ENCODE results near the gene CCDC159.

CCDC159 gene

GRCh38 chr19:11384778-11385129 is 38.4 kb downstream of the CCDC159 start:
- H3K9ac ChIP-seq (ENCODE audit: low read depth, low read length, poor library complexity, severe bottlenecking), result peak overlapping the region; percentile 91
- H4K20me1 ChIP-seq (ENCODE audit: insufficient read depth, low read length, poor library complexity, severe bottlenecking), result peaks cover 5% of the 10 kb centered on the region
- peak overlapping the region; percentile 90 for H3K4me3 ChIP-seq (ENCODE audit: low read length, poor library complexity, severe bottlenecking)
- H3K4me2 ChIP-seq (ENCODE audit: low read depth, low read length, poor library complexity, severe bottlenecking), result peak overlapping the region; percentile 93
- H3K4me1 ChIP-seq (ENCODE audit: insufficient read depth, low read length, poor library complexity, severe bottlenecking), result peaks cover 17% of the 10 kb centered on the region
- TF ChIP-seq CTCF (conservative IDR thresholded peaks at IDR 0.05; ENCODE audit: low read length) (no peak), EZH2phosphoT487 (IDR thresholded peaks at IDR 0.05; ENCODE audit: borderline replicate concordance) (no peak)
- H3K9me2 ChIP-seq (replicated peaks; ENCODE audit: low read depth, low read length), result no peaks in the 10 kb centered on the region
- H3F3A ChIP-seq (ENCODE audit: low read depth), result no peaks in the 10 kb centered on the region
- H3K27me3 ChIP-seq (ENCODE audit: insufficient read depth, low read length, poor library complexity, severe bottlenecking), result no peaks in the 10 kb centered on the region
- H3K79me2 ChIP-seq (ENCODE audit: insufficient read depth, low read length), result no peaks in the 10 kb centered on the region
- peak overlapping the region; percentile 95; the same call in 1 of the 2 replicates for H2AFZ ChIP-seq (ENCODE audit: low read length)
- H3K9me3 ChIP-seq (ENCODE audit: insufficient read depth, low read depth, low read length), result no peaks in the 10 kb centered on the region
- H3K36me3 ChIP-seq (ENCODE audit: insufficient read depth, low read length), result no peaks in the 10 kb centered on the region

GRCh38 chr19:11387162-11388034 is 41.1 kb downstream of the CCDC159 start:
- no peak overlapping the region for H2AFZ ChIP-seq (ENCODE audit: low read length)
- H3F3A ChIP-seq (ENCODE audit: low read depth), result no peaks in the 10 kb centered on the region
- H3K36me3 ChIP-seq (ENCODE audit: insufficient read depth, low read length), result no peaks in the 10 kb centered on the region
- peaks cover 5% of the 10 kb centered on the region for H4K20me1 ChIP-seq (ENCODE audit: insufficient read depth, low read length, poor library complexity, severe bottlenecking)
- H3K9ac ChIP-seq (ENCODE audit: low read depth, low read length, poor library complexity, severe bottlenecking), result no peak overlapping the region
- H3K9me3 ChIP-seq (ENCODE audit: insufficient read depth, low read depth, low read length), result no peaks in the 10 kb centered on the region
- TF ChIP-seq EZH2phosphoT487 (IDR thresholded peaks at IDR 0.05; ENCODE audit: borderline replicate concordance), result no peak
- TF ChIP-seq CTCF (conservative IDR thresholded peaks at IDR 0.05; ENCODE audit: low read length), result no peak
- no peaks in the 10 kb centered on the region for H3K9me2 ChIP-seq (replicated peaks; ENCODE audit: low read depth, low read length)
- H3K4me1 ChIP-seq (ENCODE audit: insufficient read depth, low read length, poor library complexity, severe bottlenecking), result peaks cover 17% of the 10 kb centered on the region
- H3K79me2 ChIP-seq (ENCODE audit: insufficient read depth, low read length), result no peaks in the 10 kb centered on the region
- H3K4me2 ChIP-seq (ENCODE audit: low read depth, low read length, poor library complexity, severe bottlenecking), result no peak overlapping the region
- no peak overlapping the region for H3K4me3 ChIP-seq (ENCODE audit: low read length, poor library complexity, severe bottlenecking)
- H3K27me3 ChIP-seq (ENCODE audit: insufficient read depth, low read length, poor library complexity, severe bottlenecking), result no peaks in the 10 kb centered on the region

GRCh38 chr19:11390359-11390758 is 44.0 kb downstream of the CCDC159 start:
- no peak overlapping the region for H3K9ac ChIP-seq (ENCODE audit: low read depth, low read length, poor library complexity, severe bottlenecking)
- H3K4me2 ChIP-seq (ENCODE audit: low read depth, low read length, poor library complexity, severe bottlenecking), result no peak overlapping the region
- H3K4me3 ChIP-seq (ENCODE audit: low read length, poor library complexity, severe bottlenecking), result no peak overlapping the region
- no peaks in the 10 kb centered on the region for H3K79me2 ChIP-seq (ENCODE audit: insufficient read depth, low read length)
- no peaks in the 10 kb centered on the region for H3F3A ChIP-seq (ENCODE audit: low read depth)
- H4K20me1 ChIP-seq (ENCODE audit: insufficient read depth, low read length, poor library complexity, severe bottlenecking), result no peaks in the 10 kb centered on the region
- no peak for TF ChIP-seq CTCF (conservative IDR thresholded peaks at IDR 0.05; ENCODE audit: low read length)
- no peak for TF ChIP-seq EZH2phosphoT487 (IDR thresholded peaks at IDR 0.05; ENCODE audit: borderline replicate concordance)
- H3K4me1 ChIP-seq (ENCODE audit: insufficient read depth, low read length, poor library complexity, severe bottlenecking), result no peaks in the 10 kb centered on the region
- no peaks in the 10 kb centered on the region for H3K9me3 ChIP-seq (ENCODE audit: insufficient read depth, low read depth, low read length)
- H3K36me3 ChIP-seq (ENCODE audit: insufficient read depth, low read length), result no peaks in the 10 kb centered on the region
- no peaks in the 10 kb centered on the region for H3K9me2 ChIP-seq (replicated peaks; ENCODE audit: low read depth, low read length)
- H3K27me3 ChIP-seq (ENCODE audit: insufficient read depth, low read length, poor library complexity, severe bottlenecking), result no peaks in the 10 kb centered on the region
- H2AFZ ChIP-seq (ENCODE audit: low read length), result no peak overlapping the region
